Panc1 (cell line): ENCODE results near the gene ABHD16B.
"Not testable (repeated sequence)": the region's sequence is repeated elsewhere in the genome, so short reads cannot be mapped to it uniquely, and the experiment has no call there.

Experiments
- CTCF ChIP-seq: fragments of 450-650 bp; IDR thresholded peaks from 2 replicates; pipeline ENCODE4 v1.5.1; 2017; ENCODE audit warnings: mild to moderate bottlenecking
- POLR2AphosphoS5 ChIP-seq: IDR thresholded peaks from 2 replicates; pipeline ENCODE4 v1.6.1; 2012; ENCODE audit warnings: mild to moderate bottlenecking, low read depth, low read length, moderate library complexity
- TCF7L2 ChIP-seq: IDR thresholded peaks from 2 replicates; pipeline ENCODE4 v1.6.1; 2011; ENCODE audit warnings: mild to moderate bottlenecking, low read depth, low read length, inconsistent platforms
- TF ChIP-seq, protein P1 (sequence below), 2 experiments: IDR thresholded peaks; 2 replicates each; pipeline ENCODE4 v1.6.1; 2011 to 2012; ENCODE audit warnings: low read depth in 2 of 2, control low read depth in 1 of 2, low read length in 1 of 2, mild to moderate bottlenecking in 1 of 2, moderate library complexity in 1 of 2; ENCODE audit not compliant: insufficient read depth in 1 of 2

DNA sequence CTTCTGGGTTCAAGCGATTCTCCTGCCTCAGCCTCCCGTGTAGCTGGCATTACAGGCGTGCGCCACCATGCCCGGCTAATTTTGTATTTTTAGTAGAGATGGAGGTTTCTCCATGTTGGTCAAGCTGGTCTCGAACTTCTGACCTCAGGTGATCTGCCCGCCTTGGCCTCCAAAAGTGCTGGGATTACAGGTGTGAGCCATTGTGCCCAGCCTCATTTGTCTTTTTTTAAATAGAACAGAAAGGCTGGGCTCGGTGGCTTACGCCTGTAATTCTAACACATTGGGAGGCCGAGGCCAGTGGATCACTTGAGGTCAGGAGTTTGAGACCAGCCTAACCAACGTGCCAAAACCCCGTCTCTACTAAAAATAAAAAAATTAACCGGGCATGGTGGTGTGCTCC is 5.7 kb downstream of the ABHD16B start:
- TF ChIP-seq CTCF, POLR2AphosphoS5, TCF7L2: not testable (repeated sequence)
- TF ChIP-seq, protein P1, sequence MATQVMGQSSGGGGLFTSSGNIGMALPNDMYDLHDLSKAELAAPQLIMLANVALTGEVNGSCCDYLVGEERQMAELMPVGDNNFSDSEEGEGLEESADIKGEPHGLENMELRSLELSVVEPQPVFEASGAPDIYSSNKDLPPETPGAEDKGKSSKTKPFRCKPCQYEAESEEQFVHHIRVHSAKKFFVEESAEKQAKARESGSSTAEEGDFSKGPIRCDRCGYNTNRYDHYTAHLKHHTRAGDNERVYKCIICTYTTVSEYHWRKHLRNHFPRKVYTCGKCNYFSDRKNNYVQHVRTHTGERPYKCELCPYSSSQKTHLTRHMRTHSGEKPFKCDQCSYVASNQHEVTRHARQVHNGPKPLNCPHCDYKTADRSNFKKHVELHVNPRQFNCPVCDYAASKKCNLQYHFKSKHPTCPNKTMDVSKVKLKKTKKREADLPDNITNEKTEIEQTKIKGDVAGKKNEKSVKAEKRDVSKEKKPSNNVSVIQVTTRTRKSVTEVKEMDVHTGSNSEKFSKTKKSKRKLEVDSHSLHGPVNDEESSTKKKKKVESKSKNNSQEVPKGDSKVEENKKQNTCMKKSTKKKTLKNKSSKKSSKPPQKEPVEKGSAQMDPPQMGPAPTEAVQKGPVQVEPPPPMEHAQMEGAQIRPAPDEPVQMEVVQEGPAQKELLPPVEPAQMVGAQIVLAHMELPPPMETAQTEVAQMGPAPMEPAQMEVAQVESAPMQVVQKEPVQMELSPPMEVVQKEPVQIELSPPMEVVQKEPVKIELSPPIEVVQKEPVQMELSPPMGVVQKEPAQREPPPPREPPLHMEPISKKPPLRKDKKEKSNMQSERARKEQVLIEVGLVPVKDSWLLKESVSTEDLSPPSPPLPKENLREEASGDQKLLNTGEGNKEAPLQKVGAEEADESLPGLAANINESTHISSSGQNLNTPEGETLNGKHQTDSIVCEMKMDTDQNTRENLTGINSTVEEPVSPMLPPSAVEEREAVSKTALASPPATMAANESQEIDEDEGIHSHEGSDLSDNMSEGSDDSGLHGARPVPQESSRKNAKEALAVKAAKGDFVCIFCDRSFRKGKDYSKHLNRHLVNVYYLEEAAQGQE (IDR thresholded peaks at IDR 0.05; ENCODE audit: insufficient read depth in 1 of 2, low read depth in 2 of 2, low read length in 1 of 2) = not testable (repeated sequence)
